CD4-positive, alpha-beta T cell treated with Interleukin-17A for 4 hours (primary cell): ENCODE results near the gene KLF13.

Experiments
- DNase-seq: peaks from one replicate; pipeline ENCODE4 v3.0.0-alpha.2; 2020; ENCODE audit warnings: mixed read lengths

KLF13 gene

GRCh38 chr15:31385736-31386135 is 59.1 kb downstream of the KLF13 start:
- DNase-seq: peak; percentile 34

- peak; percentile 52 for DNase-seq
Observed at GRCh38 chr15:31387092-31387478, 60.5 kb downstream of the KLF13 start.

GRCh38 chr15:31387479-31388118 is 61.0 kb downstream of the KLF13 start:
- DNase-seq: peak; percentile 66

GRCh38 chr15:31389576-31389975 is 62.9 kb downstream of the KLF13 start:
- peak; percentile 15 for DNase-seq

- DNase-seq: peak; percentile 1
Observed at GRCh38 chr15:31390029-31390428, 63.4 kb downstream of the KLF13 start.

- DNase-seq: peak; percentile 6
Observed at GRCh38 chr15:31390777-31391486, 64.3 kb downstream of the KLF13 start.

GRCh38 chr15:31391687-31392671 is 65.3 kb downstream of the KLF13 start:
- peak; percentile 95 for DNase-seq

- DNase-seq: peak; percentile 47
Observed at GRCh38 chr15:31392761-31393401, 66.2 kb downstream of the KLF13 start.

- peak; percentile 51 for DNase-seq
Observed at GRCh38 chr15:31393444-31394091, 66.9 kb downstream of the KLF13 start.

GRCh38 chr15:31396881-31397560 is 70.4 kb downstream of the KLF13 start:
- DNase-seq: no peak

- DNase-seq: no peak
Observed at GRCh38 chr15:31397851-31398661, 71.4 kb downstream of the KLF13 start.

GRCh38 chr15:31398677-31399301 is 72.2 kb downstream of the KLF13 start:
- DNase-seq: peak; percentile 34

- no peak for DNase-seq
Observed at GRCh38 chr15:31399544-31400171, 73.0 kb downstream of the KLF13 start.

- DNase-seq: no peak
Observed at GRCh38 chr15:31400222-31400927, 73.7 kb downstream of the KLF13 start.

- no peak for DNase-seq
Observed at GRCh38 chr15:31401282-31401681, 74.6 kb downstream of the KLF13 start.

GRCh38 chr15:31402003-31402402 is 75.4 kb downstream of the KLF13 start:
- DNase-seq: no peak

- no peak for DNase-seq
Observed at GRCh38 chr15:31402511-31403056, 75.9 kb downstream of the KLF13 start.

GRCh38 chr15:31403096-31403495 is 76.5 kb downstream of the KLF13 start:
- no peak for DNase-seq

- no peak for DNase-seq
Observed at GRCh38 chr15:31403606-31404005, 77.0 kb downstream of the KLF13 start.
